GM12878 (cell line): ENCODE data around the gene SLC39A11. TPM values are rescaled to one million over a fixed set of nuclear protein-coding genes. Genes with fewer than 3 reads are reported as not detected.

ENCODE experiments used
- ATAC-seq: fragments of 200-7000 bp; cut with Tn5 transposase; 3 replicates; pipeline ENCODE4 v1.9.1; 2020; ENCODE audit warnings: mild to moderate bottlenecking, moderate library complexity
- BruUV-seq: library from RNA; stranded (reverse); fragments of 400-500 nt; replicated peaks from 2 replicates; lab custom pipeline; 2021; lab: Mats Ljungman, UMichigan
- CTCF ChIA-PET: fragments of 300-600 bp; sonication (Branson Sonifier 250); formaldehyde crosslinking; extraction: SDS; loops from one replicate; lab custom pipeline; 2021; ENCODE audit warnings: inconsistent platforms; lab: Yijun Ruan, JAX
- POLR2A ChIA-PET: fragments of 350-600 bp; formaldehyde crosslinking; extraction: SDS; loops from one replicate; lab custom pipeline; 2021; ENCODE audit warnings: inconsistent platforms; lab: Charles Lee
- RAD21 ChIA-PET: fragments of 300-600 bp; sonication (Branson Sonifier 250); formaldehyde crosslinking; loops from one replicate; lab custom pipeline; 2023; ENCODE audit warnings: antibody characterized with exemption; ENCODE audit not compliant: unreplicated experiment; lab: Charles Lee
- SMC1A ChIA-PET: fragments of 300-600 bp; sonication (Branson Sonifier 250); formaldehyde crosslinking; loops from one replicate; lab custom pipeline; 2023; ENCODE audit not compliant: unreplicated experiment, uncharacterized antibody; lab: Charles Lee
- DNase-seq: peaks from one replicate; pipeline ENCODE4 v3.0.0-alpha.2; 2011; ENCODE audit warnings: low read depth, low spot score
- FAIRE-seq: peaks from 3 replicates; lab custom pipeline; 2011; peaks lifted over from hg19 to GRCh38; lab: Jason Lieb, UNC
- H2AFZ ChIP-seq: 2 replicates; pipeline ENCODE4 v1.6.0; 2011; ENCODE audit warnings: low read depth, low read length, control low read depth; ENCODE audit not compliant: control insufficient read depth
- H3K27ac ChIP-seq: 2 replicates; pipeline ENCODE4 v1.5.1; 2011; ENCODE audit warnings: control low read depth; ENCODE audit not compliant: control insufficient read depth, insufficient read depth
- H3K27me3 ChIP-seq, 2 experiments: replicated peaks in 1 of 2; 2 replicates each; pipeline versions ENCODE4 v1.6.0 to v1.6.1; 2011; ENCODE audit warnings: low read length in 1 of 2; ENCODE audit not compliant: control insufficient read depth in 2 of 2, insufficient read depth in 2 of 2
- H3K36me3 ChIP-seq, 2 experiments: 2 replicates each; pipeline ENCODE4 v1.5.1; 2011; ENCODE audit warnings: low read length in 1 of 2; ENCODE audit not compliant: control insufficient read depth in 2 of 2, insufficient read depth in 2 of 2
- H3K4me1 ChIP-seq: 2 replicates; pipeline ENCODE4 v1.6.1; 2011; ENCODE audit warnings: mild to moderate bottlenecking, low read length, moderate library complexity, mixed read lengths; ENCODE audit not compliant: control insufficient read depth, insufficient read depth
- H3K4me2 ChIP-seq: 2 replicates; pipeline ENCODE4 v1.6.0; 2011; ENCODE audit warnings: control low read depth; ENCODE audit not compliant: control insufficient read depth, insufficient read depth
- H3K4me3 ChIP-seq: fragments of 200-600 bp; sonication (generic); 2 replicates; pipeline ENCODE4 v1.5.1; 2016
- H3K79me2 ChIP-seq: 2 replicates; pipeline ENCODE4 v1.6.0; 2011; ENCODE audit warnings: low read length; ENCODE audit not compliant: control insufficient read depth, insufficient read depth
- H3K9ac ChIP-seq: 2 replicates; pipeline ENCODE4 v1.8.0; 2011; ENCODE audit warnings: low read length, control low read depth, mixed read lengths; ENCODE audit not compliant: control insufficient read depth, insufficient read depth
- H3K9me3 ChIP-seq: replicated peaks from 3 replicates; pipeline ENCODE4 v1.5.1; 2011; ENCODE audit warnings: mild to moderate bottlenecking, low read length; ENCODE audit not compliant: control insufficient read depth, insufficient read depth
- H4K20me1 ChIP-seq: 2 replicates; pipeline ENCODE4 v1.6.0; 2011; ENCODE audit not compliant: control insufficient read depth, insufficient read depth
- FOXK2 ChIP-seq: fragments of 450-650 bp; IDR thresholded peaks from 2 replicates; pipeline ENCODE4 v1.6.1; 2017; ENCODE audit warnings: mild to moderate bottlenecking, moderate library complexity
- PKNOX1 ChIP-seq: fragments of 450-650 bp; IDR thresholded peaks from 2 replicates; pipeline ENCODE4 v1.6.1; 2016; ENCODE audit warnings: mild to moderate bottlenecking
- SKIL ChIP-seq: fragments of 450-650 bp; IDR thresholded peaks from 2 replicates; pipeline ENCODE4 v1.6.1; 2017; ENCODE audit warnings: mild to moderate bottlenecking, low read depth, inconsistent platforms; ENCODE audit not compliant: poor library complexity, severe bottlenecking
- SREBF2 ChIP-seq: IDR thresholded peaks from 2 replicates; pipeline ENCODE4 v1.6.1; 2012; ENCODE audit warnings: mild to moderate bottlenecking, low read length
- SUPT20H ChIP-seq: IDR thresholded peaks from 2 replicates; pipeline ENCODE4 v1.6.1; 2011; ENCODE audit warnings: low read depth, mild to moderate bottlenecking, low read length, moderate library complexity, borderline replicate concordance; ENCODE audit not compliant: control insufficient read depth
- in situ Hi-C: fragments of 300-500 bp; cut with MboI; formaldehyde crosslinking; loops from 9 replicates; pipeline ENCODE4 v1.14.3; 2018; ENCODE audit warnings: mixed read lengths
- intact Hi-C: fragments of 100-400 bp; cut with micrococcal nuclease; formaldehyde crosslinking; loops from one replicate; pipeline ENCODE4 v1.14.2; 2022; ENCODE audit not compliant: unreplicated experiment
- polyA plus RNA-seq, 11 experiments: library from polyadenylated mRNA; depleted of rRNA in 4 of 11; unstranded in 6 of 11; stranded (reverse) in 5 of 11; fragments of >200 nt; fragmentation: Nextera tagmentation in 4 of 11; fragmentation: Illumina TruSeq in 1 of 11; extraction: Ambion mirVana in 4 of 11; extraction: Trizol in 1 of 11; gene quantifications; 1 replicate in 1 of 11; 2 replicates in 10 of 11; pipeline versions ENCODE4 v1.2.1 to v1.2.3, GENCODE V29; 2011 to 2016; ENCODE audit warnings: inconsistent platforms in 2 of 11, missing spikeins in 2 of 11, low read depth in 1 of 11
- total RNA-seq, 4 experiments: library from RNA; depleted of rRNA in 3 of 4; stranded (reverse); fragments of >200 nt in 3 of 4; fragmentation: Illumina TruSeq in 1 of 4; extraction: Trizol in 1 of 4; gene quantifications; 2 replicates each; pipeline versions ENCODE4 v1.2.1 to v1.2.3, GENCODE V29; 2013 to 2021

SLC39A11 gene
- total and polyA plus RNA-seq, 10 of the 15 experiments (the other 5 are each of a cell fraction or from before 2014, with no cell fraction given): 8.6 to 23.8 (median 14.0) TPM

- no peak for TF ChIP-seq FOXK2
- no peak for TF ChIP-seq PKNOX1
- TF ChIP-seq SUPT20H: no peak
- TF ChIP-seq SREBF2: no peak
- TF ChIP-seq SKIL: no peak
- TF ChIP-seq, all 136 proteins: peak for 0
- BruUV-seq: no TSS peak
- H3K9ac ChIP-seq: no peak overlapping the region
- H2AFZ ChIP-seq: no peak overlapping the region
- no peak overlapping the region for H3K4me2 ChIP-seq
- SMC1A ChIA-PET: no interaction called here
- POLR2A ChIA-PET: no interaction called here
- H3K27me3 ChIP-seq: no peaks in the 10 kb centered on the region
- no peaks in the 10 kb centered on the region for H3K9me3 ChIP-seq
- no peak overlapping the region for H3K4me3 ChIP-seq
- H3K36me3 ChIP-seq: peaks cover 0 to 2% of the 10 kb centered on the region in 2 experiments; a peak in 1 of 4 replicates
- CTCF ChIA-PET: no interaction called here
- H3K4me1 ChIP-seq: no peaks in the 10 kb centered on the region
- FAIRE-seq (no peak), DNase-seq (no peak), ATAC-seq (no peak)
- in situ Hi-C loops: no loop called here
- H4K20me1 ChIP-seq: no peaks in the 10 kb centered on the region
- H3K79me2 ChIP-seq: no peaks in the 10 kb centered on the region
- no peak overlapping the region for H3K27ac ChIP-seq
- intact Hi-C loops: no loop called here
- RAD21 ChIA-PET: no interaction called here
These were observed 252.5 kb downstream of the SLC39A11 start for GRCh38 chr17:72840019-72840418.
